NCI-H345 (cell line): ENCODE measurements around the gene SPRYD3.
"Not testable (repeated sequence)": the region's sequence is repeated elsewhere in the genome, so short reads cannot be mapped to it uniquely, and the experiment has no call there.

ENCODE experiments used
- DNase-seq: peaks from one replicate; lab custom pipeline; 2025; lab: John Stamatoyannopoulos, UW

Gene SPRYD3

DNA sequence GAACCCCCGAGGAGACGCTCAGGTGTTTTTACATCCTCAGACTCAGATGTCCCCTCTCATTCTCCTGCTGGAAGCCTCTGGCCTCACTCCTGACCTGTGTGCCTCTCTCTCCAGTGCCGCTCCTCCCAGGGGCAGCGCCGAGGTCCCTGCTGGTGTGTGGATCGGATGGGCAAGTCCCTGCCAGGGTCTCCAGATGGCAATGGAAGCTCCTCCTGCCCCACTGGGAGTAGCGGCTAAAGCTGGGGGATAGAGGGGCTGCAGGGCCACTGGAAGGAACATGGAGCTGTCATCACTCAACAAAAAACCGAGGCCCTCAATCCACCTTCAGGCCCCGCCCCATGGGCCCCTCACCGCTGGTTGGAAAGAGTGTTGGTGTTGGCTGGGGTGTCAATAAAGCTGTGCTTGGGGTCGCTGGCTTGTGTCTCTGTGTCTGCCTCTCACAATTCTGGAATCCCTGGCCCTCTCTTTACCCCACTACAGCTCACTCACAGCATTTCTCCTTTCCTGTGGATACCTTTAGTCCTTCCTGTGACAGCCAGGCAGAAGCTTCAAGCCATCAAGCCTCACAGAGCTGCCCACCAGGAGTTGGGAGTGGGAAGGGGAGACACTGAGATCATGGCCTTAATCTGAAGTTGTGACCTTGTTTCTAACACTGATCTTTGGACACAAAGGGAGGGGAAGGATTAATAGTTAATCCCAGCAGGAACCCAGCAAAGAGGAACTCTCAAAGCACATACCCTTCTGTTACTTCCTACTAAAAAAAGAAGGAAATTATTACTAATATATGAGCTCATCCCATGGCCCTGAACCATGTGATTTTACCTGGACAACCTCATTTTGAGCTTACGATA is 23.0 kb upstream of the SPRYD3 start:
- no peak for DNase-seq

DNA sequence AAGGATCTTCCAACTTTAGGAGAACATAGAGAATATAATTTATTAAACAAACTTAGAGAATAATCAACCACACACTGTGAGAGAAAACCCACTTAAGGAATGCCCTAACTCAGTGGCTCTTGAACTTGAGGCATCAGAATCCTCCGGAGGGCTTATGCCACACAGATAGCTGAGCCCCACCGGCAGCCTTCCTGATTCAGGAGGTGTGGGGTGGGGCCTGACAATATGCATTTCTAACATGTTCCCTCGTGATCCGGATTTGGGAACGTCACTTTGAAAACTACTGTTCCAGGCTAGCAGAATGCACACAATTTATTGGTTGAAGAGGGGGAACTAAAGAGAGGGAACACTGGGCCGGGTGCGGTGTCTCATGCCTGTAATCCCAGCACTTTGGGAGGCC is 22.1 kb upstream of the SPRYD3 start:
- DNase-seq: no peak

DNA sequence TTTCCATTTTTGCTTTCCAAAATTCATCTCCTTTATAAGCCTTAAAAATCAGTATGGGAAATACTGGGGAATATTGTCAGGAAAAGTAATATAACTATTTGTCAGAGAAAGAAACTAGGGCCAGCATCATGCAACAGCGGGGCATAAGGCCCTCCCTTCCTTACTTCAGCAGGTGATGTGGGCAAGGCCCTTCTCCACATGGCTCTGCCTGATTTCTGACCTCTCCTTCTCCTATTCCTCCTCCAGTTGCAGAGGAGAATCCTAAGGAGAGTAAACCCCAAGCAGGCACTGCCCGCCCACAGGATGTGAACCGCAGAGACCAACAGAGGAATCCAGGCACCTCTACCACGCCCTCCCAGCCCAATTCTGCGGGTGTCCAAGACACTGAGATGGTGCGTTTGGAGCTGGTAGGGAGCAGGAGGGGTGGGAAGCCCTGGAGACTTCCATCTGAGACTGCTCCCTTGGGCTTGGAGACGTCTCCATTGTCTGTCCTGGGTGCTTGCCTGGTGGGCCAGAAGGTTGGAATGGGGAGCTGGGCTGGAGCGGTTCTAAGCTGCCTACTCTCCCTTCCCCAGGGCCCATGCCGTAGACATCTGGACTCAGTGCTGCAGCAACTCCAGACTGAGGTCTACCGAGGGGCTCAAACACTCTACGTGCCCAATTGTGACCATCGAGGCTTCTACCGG is 21.4 kb upstream of the SPRYD3 start:
- DNase-seq: no peak

DNA sequence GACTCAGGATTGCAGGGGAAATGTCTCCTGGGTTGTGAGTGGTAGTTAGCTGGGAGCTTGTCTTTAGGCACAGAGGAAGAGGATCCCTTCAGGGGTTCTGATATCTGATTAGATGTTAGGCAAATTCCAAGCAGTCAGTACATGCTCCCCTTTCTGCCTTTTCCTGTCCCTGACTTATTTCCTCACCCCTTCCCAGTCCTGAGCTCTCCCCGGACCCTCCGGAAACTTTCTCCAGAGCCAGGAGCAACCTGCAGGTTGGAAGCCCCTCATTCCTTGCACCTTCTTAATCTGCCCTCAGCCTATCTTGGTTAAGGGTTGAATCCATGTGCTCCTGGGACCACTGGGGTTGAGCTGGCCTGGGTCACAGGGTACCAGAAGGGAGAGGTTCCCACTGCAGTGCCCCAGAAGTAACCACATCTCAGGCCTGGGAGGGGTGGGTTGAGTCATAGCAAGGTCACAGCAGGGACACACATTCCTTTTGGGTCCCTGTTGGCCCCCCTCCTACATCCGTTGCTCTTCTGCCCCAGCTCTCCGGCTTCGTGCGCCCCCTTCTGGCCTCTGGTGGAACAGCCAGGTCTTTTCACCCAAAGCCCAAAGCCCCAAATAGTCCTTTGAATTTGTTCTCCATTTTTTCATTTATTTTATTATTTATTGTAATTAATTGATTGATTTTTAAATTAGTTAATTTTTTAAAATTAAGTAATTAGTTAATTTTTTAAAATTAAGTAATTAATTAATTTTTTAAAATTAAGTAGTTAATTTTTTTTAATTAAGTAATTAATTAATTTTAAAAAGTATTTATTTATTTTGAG is 20.1 kb upstream of the SPRYD3 start:
- peak; percentile 61 for DNase-seq

DNA sequence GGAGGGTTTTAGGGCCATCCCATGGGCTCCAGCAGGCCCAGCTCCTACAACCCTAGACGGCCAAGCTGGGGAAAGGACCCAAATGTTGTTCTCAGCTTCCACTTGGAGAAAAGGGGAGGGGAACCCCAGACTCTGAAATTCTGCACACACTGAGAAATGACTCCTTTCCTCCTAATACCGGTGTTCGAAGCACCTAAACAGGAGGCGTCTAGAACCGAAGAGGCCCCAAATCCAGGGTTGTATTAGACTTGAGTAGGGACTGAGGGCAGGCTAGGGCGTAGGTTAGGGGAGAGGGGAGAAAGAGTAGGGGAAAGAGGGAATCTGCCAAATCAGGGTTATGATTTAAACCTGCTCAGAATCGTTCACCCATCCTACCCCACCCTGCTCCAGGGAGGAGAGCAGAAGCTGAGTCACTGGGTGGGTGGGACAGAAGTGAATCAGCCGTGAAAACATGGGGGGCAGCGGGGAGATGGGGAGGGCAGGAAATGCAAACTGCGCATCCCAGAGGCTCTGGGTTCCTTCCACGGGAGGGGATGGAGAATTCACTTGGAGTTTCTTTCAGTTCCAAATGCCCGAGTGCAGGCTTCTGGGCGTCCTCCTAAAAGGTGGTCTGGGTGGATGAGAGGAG is 19.3 kb upstream of the SPRYD3 start:
- no peak for DNase-seq

DNA sequence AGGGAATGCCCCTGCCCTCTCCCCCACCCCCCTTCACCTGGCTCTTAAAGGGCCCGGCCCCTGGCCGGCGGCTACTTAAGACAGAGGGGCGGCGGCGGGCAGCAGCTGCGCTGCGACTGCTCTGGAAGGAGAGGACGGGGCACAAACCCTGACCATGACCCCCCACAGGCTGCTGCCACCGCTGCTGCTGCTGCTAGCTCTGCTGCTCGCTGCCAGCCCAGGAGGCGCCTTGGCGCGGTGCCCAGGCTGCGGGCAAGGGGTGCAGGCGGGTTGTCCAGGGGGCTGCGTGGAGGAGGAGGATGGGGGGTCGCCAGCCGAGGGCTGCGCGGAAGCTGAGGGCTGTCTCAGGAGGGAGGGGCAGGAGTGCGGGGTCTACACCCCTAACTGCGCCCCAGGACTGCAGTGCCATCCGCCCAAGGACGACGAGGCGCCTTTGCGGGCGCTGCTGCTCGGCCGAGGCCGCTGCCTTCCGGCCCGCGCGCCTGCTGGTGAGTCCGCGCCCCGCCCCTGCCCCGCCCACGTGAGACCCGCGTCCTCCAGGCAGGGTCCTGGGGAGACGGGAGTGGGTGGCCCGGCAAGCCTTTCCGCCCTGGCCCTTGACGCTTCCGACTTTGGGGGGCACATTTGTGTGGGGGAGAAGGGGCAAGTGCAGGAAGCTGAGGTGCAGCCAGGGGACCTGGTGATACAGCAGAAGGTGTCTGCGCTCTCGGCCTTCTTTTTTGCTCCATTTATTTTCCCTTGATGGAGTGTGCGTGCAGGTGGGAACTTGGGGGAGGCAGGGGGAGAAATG is 18.6 kb upstream of the SPRYD3 start, which contains the start of gene IGFBP6:
TSS of gene IGFBP6 (plus strand) at position 104 of the 790 bp plus-strand sequence. CDS start at position 155, 51 bp downstream.
- peak; percentile 67 for DNase-seq

DNA sequence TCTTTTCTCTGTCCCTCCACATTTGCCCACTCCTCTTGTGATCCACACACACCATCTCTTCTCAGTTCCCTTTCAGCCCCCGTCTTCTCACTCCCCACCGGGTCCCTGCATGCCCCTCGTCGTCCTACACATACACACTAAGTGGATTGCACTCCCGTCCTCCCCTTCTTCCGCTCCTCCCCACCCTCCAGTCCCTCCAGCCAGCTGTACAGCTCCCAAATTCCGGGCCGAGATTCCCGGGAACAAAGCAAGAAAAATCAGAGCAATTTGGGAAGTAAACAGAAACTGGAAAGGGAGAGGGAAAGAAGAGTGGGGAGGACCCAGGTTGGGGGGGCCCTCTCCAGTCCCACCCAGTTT is 18.0 kb upstream of the SPRYD3 start:
- DNase-seq: peak; percentile 9

DNA sequence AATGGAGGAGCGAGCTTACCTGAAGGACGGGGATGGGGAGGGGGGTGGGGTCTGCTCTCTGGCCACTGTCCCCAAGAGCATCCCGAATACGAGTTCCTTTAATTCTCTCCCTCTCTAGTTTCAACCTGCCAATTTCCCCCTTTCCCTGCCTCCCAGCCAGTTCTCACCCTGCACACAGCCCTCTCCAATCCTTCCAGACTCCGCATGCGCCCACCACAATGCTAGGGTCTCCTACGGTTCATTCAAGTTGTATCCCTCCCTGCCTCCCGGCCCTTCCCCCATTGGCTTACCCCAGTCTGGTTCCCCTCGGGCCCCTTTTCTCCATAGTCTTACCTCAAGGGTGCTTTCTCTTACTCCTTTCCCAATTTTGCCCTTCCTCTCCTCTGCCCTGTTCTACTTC is 17.6 kb upstream of the SPRYD3 start:
- no peak for DNase-seq

DNA sequence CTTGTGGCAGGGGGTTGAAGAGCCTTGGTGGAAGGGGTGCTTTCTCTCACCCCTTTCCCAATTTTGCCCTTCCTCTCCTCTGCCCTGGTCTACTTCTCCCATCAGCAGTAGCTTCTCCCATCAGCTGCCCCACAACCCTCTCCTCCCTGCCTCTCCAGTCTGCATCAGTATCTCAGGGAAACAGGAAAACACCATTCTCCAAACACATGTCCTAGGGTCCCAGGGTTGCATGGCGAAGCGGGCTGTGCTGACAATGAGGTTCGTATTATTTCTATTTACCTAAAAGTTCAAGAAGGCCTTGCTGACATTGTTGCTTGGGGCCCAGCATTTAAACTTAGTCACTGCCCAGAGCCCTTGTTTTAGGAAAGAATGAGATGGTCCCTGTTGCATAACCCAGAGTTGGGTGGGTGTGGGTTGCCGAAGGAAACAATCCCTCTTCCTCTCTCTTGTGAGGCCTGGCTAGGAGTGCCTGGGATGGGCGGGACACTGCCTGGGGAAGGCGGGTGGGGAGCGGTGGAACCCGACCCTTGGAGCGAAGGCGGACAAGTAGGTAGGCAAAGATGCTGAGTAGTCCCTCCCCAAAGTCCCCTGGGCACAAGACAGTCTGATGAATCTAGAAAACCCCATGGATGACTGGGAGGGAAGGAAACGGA is 17.0 kb upstream of the SPRYD3 start:
- DNase-seq: no peak

DNA sequence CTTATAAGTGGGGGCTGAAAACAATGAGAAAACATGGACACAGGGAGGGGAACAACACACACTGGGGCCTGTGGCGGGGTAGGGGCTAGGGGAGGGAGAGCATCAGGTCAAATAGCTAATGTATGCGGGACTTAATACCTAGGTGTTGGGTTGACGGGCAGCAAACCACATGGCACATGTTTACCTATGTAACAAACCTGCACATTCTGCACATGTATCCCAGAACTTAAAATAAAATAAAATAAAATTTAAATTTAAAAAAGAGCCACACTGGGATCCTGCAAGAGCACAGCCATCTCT is 16.4 kb upstream of the SPRYD3 start:
- not testable (repeated sequence) for DNase-seq

DNA sequence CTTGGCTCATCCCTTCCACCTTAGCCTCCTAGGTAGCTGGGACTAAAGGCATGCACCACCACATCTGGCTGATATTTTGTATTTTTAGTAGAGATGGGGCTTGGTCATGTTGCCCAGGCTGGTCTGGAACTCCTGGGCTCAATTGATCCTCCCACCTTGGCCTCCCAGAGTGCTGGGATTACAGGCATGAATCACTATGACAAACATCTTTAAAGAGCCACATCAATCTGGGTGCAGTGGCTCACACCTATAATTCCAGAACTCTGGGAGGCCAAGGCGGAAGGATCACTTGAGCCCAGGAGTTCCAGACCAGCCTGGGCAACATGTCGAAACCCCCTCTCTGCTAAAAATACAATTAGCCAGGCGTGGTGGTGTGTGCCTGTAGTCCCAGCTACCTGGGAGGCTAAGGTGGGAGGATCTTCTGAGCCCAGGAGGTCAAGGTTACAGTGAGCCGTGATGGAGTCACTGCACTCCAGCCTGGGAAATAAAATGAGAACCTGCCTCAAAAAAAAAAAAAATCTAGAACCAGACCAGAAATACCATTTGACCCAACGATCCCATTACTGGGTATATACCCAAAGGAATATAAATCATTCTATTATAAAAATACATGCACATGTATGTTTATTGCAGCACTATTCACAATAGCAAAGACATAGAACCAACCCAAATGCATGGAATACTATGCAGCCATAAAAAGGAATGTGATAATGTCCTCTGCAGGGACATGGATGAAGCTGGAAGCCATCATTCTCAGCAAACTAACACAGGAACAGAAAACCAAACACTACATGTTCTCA is 15.8 kb upstream of the SPRYD3 start:
- not testable (repeated sequence) for DNase-seq

DNA sequence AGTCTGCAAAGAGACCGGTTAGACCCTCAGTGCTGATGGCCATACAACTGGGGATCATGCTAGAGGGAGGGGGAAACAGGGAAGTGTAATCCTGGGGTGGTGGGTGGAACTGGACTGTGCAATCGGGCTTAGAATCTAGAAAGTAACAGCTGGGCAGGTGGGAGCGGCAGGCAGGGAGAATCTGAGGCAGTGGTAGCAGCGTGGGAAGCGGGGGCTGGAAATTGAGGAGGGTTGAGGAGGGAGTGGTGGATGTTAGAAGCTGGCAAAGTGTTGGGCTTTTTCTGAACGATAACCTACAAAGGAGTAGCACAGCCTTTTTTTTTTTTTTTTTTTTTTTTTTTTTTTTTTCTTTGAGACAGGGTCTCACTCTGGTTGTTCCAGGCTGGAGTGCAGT is 15.2 kb upstream of the SPRYD3 start:
- DNase-seq: no peak

DNA sequence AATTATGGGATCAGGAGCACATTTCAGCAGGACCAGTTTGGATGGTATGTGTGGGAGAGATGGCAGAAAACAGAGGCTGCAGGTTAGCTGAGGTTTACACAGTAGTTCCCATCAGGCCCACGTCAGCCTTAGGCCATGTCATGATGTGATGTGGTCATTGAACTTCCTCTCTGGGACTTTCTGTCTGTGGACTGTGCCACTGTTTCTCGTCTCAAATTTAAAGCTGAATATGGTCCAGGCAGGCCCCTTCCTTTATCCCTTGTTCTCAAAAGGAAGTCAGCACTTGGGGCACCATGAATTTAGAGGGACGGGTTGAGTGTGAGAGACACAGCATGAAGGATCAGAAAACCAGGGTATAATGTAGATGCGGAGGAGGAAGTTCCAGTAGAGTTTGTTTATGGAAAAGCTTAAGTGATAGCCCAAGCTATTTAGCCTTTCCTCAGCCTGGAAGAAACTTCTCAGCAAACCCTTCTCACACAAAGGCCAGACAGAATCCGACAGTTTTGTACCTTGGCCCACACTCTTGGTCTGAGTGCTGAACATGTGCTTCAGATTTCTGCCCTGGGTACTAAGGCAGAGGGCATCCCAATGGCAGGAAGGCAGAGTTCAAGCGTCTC is 14.7 kb upstream of the SPRYD3 start:
- DNase-seq: no peak

DNA sequence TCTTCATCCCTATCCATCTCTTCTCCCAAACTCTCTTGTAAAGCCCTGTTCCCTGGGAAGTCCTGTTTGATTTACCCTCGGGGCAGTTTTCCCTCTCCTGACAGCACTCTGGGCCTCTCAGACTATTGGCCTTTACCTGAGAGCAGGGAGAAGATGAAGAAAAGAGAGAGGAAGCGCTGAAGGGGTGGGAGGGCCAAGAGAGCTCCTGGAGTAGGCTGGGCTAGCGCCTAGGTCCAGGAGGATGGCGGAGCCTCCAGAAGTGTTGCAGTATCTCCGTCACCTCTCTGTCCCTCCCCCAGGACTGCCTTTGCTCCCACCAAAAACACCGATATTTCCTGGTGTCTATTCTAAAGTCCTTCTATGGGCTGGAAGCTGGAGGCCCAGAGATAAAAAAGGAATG is 12.6 kb upstream of the SPRYD3 start:
- no peak for DNase-seq

DNA sequence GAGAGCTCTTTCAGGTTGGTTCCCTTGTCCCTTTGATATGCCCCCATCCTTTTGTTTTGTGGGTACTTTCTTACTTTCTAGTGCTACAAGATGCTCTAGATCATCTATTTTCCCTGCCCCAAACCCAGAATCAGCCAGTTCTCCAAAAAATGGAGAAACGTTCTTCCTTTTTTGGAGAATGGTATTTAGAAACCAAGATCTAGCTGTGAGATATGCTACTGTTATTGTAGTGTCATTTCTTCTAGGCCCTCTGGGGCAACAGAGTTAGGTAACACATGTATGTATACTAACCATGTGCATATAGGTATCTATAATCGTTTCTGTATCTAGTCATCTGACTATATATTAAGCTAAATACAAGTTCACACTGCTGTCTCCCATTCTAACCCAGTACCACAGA is 11.4 kb upstream of the SPRYD3 start:
- DNase-seq: no peak

DNA sequence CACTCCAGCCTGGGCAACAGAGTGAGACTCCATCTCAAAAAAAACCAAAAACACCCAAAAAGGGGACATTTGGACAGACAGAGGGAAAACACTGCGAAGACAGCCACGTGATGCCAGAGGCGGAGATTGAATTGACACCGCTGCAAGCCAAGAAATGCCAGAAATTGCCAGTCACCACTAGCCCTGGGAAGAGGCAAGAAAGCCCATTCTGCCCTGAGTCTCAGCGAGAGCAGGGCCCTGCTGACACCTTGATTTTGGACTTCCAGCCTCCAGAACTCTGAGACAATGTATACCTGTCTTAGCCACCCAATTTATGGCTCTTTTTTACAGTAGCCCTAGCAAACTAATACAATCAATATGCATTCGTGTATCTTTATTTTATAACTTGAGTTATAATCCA is 10.9 kb upstream of the SPRYD3 start:
- no peak for DNase-seq

DNA sequence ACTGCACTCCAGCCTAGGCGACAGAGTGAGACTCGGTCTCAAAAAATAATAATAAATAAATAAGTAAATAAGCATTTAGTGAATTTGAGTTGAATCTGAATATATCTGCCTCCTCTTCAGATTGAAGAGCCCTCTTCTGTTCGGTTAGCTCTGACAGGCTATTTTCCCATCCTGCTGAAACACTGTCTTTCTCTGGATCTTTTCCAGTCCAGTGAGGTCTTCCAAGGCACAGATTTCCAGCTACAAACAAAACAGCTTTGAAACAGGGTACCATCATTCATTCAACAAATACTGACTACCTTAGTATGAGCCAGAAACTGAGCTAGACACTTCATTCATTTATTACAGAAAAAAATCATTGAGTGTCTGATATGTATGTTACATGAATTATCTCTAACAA is 7.2 kb upstream of the SPRYD3 start:
- no peak for DNase-seq

DNA sequence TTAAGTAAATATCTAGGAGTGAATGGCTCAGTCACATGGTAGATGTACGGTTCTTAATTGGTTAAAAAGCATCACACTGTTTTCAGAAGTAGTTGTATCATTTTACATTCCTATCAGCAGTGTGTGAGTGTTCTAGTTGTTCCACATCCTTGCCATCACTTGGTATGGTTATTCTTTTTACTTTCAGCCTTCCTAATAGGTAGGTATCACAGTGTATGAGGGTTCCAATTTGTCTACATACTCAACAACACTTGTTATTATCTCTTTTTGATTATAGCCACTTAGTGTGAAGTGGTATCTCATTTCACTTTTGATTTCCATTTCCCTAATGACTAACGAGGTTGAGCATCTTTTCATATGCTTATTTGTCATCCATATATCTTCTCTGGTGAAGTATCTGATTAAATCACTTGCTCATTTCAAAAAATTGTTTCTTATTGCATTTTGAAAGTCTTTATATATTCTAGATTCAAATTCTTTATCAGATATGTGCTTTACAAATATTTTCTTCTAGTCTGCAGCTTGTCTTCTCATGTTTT is 3.5 kb upstream of the SPRYD3 start:
- DNase-seq: no peak

DNA sequence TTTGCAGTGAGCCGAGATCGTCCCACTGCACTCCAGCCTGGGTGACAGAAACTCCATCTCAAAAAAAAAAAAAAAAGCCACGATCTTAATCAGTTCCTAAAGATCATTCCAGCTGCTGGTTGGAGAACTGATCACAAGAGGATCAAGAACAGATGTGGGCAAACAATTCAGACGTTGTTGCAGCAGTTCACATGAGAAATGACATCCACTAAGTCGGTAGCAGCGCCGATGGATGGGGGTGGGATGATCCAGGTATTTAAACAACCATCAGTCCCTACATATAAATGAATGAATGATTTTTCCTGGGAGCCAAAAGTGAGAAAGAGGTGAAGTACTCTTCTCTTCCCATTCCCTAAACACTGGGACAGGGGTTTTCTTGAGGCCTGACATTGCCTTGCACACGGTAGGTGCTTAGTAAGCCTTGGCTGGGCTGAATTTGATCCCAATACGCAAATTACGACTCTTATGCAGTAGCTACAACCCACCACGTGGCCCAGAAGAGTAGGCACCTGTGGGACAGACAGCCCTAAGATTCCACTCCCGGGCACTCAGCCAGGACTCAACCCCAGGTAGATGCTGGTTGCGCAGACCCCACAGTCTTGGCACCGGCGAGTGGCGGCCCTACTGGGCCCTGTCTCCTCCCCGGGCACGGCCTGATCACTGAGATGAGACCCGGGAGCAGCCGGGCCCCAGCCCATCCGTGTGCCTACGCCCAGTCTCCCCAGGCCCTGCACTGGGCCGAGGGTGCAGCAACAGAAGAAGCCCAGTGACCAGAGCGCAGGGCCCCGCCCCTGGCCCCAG is 565 bp downstream of the SPRYD3 start:
- peak; percentile 68 for DNase-seq
